ENCODE results near the gene S100B.

Gene S100B

GRCh38 chr21:46600305-46600704 is 4.6 kb downstream of the S100B start:
- no peak for TF ChIP-seq CTCF (IDR thresholded peaks at IDR 0.05; ENCODE audit: low read depth, low read length)
- no peak overlapping the region for H3K4me3 ChIP-seq (ENCODE audit: low read depth, low read length)

- no peak overlapping the region for H3K4me3 ChIP-seq (ENCODE audit: low read depth, low read length)
- TF ChIP-seq CTCF (IDR thresholded peaks at IDR 0.05; ENCODE audit: low read depth, low read length) = no peak
These were observed 6.0 kb downstream of the S100B start for GRCh38 chr21:46598581-46599572.

GRCh38 chr21:46597896-46598343 is 7.0 kb downstream of the S100B start:
- no peak for TF ChIP-seq CTCF (IDR thresholded peaks at IDR 0.05; ENCODE audit: low read depth, low read length)
- H3K4me3 ChIP-seq (ENCODE audit: low read depth, low read length) = no peak overlapping the region

GRCh38 chr21:46597031-46597430 is 7.9 kb downstream of the S100B start:
- no peak for TF ChIP-seq CTCF (IDR thresholded peaks at IDR 0.05; ENCODE audit: low read depth, low read length)
- no peak overlapping the region for H3K4me3 ChIP-seq (ENCODE audit: low read depth, low read length)

- TF ChIP-seq CTCF (IDR thresholded peaks at IDR 0.05; ENCODE audit: low read depth, low read length) = no peak
- no peak overlapping the region for H3K4me3 ChIP-seq (ENCODE audit: low read depth, low read length)
These were observed 8.7 kb downstream of the S100B start for GRCh38 chr21:46596201-46596600.

GRCh38 chr21:46594276-46594675 is 10.6 kb downstream of the S100B start:
- no peak overlapping the region for H3K4me3 ChIP-seq (ENCODE audit: low read depth, low read length)
- no peak for TF ChIP-seq CTCF (IDR thresholded peaks at IDR 0.05; ENCODE audit: low read depth, low read length)
